Upper lobe of right lung (tissue), 1 donor: ENCODE data around the gene MEGF11. TPM values are rescaled to one million over a fixed set of nuclear protein-coding genes. Genes with fewer than 3 reads are reported as not detected.

Experiments
- ATAC-seq: fragments of 200-7000 bp; cut with Tn5 transposase; one replicate; pipeline ENCODE4 v1.9.1; 2020; ENCODE audit warnings: mild to moderate bottlenecking, moderate library complexity
- DNase-seq: peaks from one replicate; pipeline ENCODE4 v3.0.0-alpha.2; 2020
- H3K27ac ChIP-seq: fragments of 200-600 bp; one replicate; pipeline ENCODE4 v1.8.0; 2022
- H3K27me3 ChIP-seq: fragments of 200-600 bp; one replicate; pipeline ENCODE4 v1.8.0; 2022; ENCODE audit warnings: mild to moderate bottlenecking
- H3K36me3 ChIP-seq: fragments of 200-600 bp; one replicate; pipeline ENCODE4 v1.8.0; 2022
- H3K4me1 ChIP-seq: fragments of 200-600 bp; one replicate; pipeline ENCODE4 v1.8.0; 2022
- H3K4me3 ChIP-seq: fragments of 200-600 bp; one replicate; pipeline ENCODE4 v1.8.0; 2022; ENCODE audit warnings: mild to moderate bottlenecking
- H3K9me3 ChIP-seq: fragments of 200-600 bp; one replicate; pipeline ENCODE4 v1.8.0; 2022
- intact Hi-C: fragments of 100-400 bp; cut with DNase I; formaldehyde crosslinking; loops from one replicate; pipeline ENCODE4 v1.11.0; 2022
- total RNA-seq: library from RNA; stranded (reverse); fragmentation: NEBNext Ultra II Directional; extraction: Animal tissue kit (Norgen Biotek cat#: 25700); gene quantifications from one replicate; pipeline ENCODE4 v1.2.1, GENCODE V29; 2021
- TF ChIP-seq, protein P1 (sequence below): fragments of 200-600 bp; IDR thresholded peaks from one replicate; pipeline ENCODE4 v1.8.0; 2022; ENCODE audit warnings: antibody characterized with exemption
- donor health status: DM: no; HTN: yes; CAD: no; lungs with severe emphysema.

Gene MEGF11
- total RNA-seq, 1 donor from 2014 or later: 3.0 TPM

GRCh38 chr15:65991721-65992483 lies 261.6 kb downstream of the MEGF11 start:
- Histone ChIP-seq H3K27me3 (peaks cover 20% of the 10 kb centered on the region), H3K4me1 (no peaks in the 10 kb centered on the region), H3K4me3 (no peak overlapping the region), H3K9me3 (no peaks in the 10 kb centered on the region), H3K27ac (no peak overlapping the region), H3K36me3 (no peaks in the 10 kb centered on the region)
- TF ChIP-seq, protein P1, sequence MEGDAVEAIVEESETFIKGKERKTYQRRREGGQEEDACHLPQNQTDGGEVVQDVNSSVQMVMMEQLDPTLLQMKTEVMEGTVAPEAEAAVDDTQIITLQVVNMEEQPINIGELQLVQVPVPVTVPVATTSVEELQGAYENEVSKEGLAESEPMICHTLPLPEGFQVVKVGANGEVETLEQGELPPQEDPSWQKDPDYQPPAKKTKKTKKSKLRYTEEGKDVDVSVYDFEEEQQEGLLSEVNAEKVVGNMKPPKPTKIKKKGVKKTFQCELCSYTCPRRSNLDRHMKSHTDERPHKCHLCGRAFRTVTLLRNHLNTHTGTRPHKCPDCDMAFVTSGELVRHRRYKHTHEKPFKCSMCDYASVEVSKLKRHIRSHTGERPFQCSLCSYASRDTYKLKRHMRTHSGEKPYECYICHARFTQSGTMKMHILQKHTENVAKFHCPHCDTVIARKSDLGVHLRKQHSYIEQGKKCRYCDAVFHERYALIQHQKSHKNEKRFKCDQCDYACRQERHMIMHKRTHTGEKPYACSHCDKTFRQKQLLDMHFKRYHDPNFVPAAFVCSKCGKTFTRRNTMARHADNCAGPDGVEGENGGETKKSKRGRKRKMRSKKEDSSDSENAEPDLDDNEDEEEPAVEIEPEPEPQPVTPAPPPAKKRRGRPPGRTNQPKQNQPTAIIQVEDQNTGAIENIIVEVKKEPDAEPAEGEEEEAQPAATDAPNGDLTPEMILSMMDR: no peak
- no peak for DNase-seq
- no peak for ATAC-seq
- intact Hi-C loops: no loop called here

GRCh38 chr15:65990298-65990981 lies 263.1 kb downstream of the MEGF11 start:
- Histone ChIP-seq H3K27me3 (peaks cover 20% of the 10 kb centered on the region), H3K36me3 (no peaks in the 10 kb centered on the region), H3K9me3 (no peaks in the 10 kb centered on the region), H3K4me3 (no peak overlapping the region), H3K4me1 (no peaks in the 10 kb centered on the region), H3K27ac (no peak overlapping the region)
- ATAC-seq (no peak), DNase-seq (no peak)
- TF ChIP-seq, protein P1: no peak
- intact Hi-C loops: no loop called here

GRCh38 chr15:65987100-65987499 lies 266.4 kb downstream of the MEGF11 start:
- no peaks in the 10 kb centered on the region for H3K9me3 ChIP-seq
- DNase-seq (no peak), ATAC-seq (no peak)
- no peaks in the 10 kb centered on the region for H3K4me1 ChIP-seq
- TF ChIP-seq, protein P1: no peak
- no peak overlapping the region for H3K4me3 ChIP-seq
- no peaks in the 10 kb centered on the region for H3K36me3 ChIP-seq
- H3K27me3 ChIP-seq: peaks cover 17% of the 10 kb centered on the region
- no peak overlapping the region for H3K27ac ChIP-seq
- intact Hi-C loops: no loop called here

DNA sequence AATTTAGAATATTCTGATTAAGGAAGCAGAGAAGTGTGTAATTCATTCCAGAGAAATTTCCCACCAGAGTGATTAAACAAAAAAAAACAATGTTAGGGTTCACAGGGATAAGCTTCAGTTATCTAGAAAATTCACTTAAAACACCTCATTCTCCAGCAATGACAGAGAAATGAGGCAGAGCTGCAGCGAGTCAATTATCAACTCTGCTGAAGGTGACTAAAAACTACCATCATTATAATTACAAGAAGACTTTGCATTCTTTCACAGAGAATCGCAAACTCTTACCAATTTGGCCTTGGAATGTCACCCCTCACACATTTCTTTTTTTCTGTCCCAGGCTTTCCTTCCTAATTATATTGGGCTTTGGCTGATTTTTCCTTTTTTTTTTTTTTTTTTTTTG lies 267.1 kb downstream of the MEGF11 start:
- intact Hi-C loops: no loop called here
- no peak for ATAC-seq
- DNase-seq: no peak
- Histone ChIP-seq H3K4me3 (no peak overlapping the region), H3K4me1 (peaks cover 4% of the 10 kb centered on the region), H3K36me3 (no peaks in the 10 kb centered on the region), H3K27me3 (peaks cover 24% of the 10 kb centered on the region), H3K9me3 (no peaks in the 10 kb centered on the region), H3K27ac (no peak overlapping the region)
- TF ChIP-seq, protein P1: no peak

- TF ChIP-seq, protein P1: no peak
- no peak overlapping the region for H3K27ac ChIP-seq
- peaks cover 24% of the 10 kb centered on the region for H3K27me3 ChIP-seq
- ATAC-seq (no peak), DNase-seq (no peak)
- no peaks in the 10 kb centered on the region for H3K36me3 ChIP-seq
- H3K9me3 ChIP-seq: no peaks in the 10 kb centered on the region
- H3K4me1 ChIP-seq: peaks cover 4% of the 10 kb centered on the region
- no peak overlapping the region for H3K4me3 ChIP-seq
- intact Hi-C loops: no loop called here
Observed at GRCh38 chr15:65985387-65985786, 268.2 kb downstream of the MEGF11 start.
